ENCODE results near the gene RTN4. TPM values are rescaled to one million over a fixed set of nuclear protein-coding genes. Genes with fewer than 3 reads are reported as not detected.

The RTN4 gene
- polyA plus RNA-seq, 1 experiment: 219 TPM

- ChIA-PET CTCF (interaction anchor here (0.8 to 1.0 kb wide), 2 partner anchors 14 to 20 kb away, joined by 3 to 4 read pairs; no protein-coding TSS in a partner anchor), POLR2A (no interaction called here)
- no peak overlapping the region for H3K4me3 ChIP-seq (ENCODE audit: low read depth, low read length)
- no peak for TF ChIP-seq CTCF (IDR thresholded peaks at IDR 0.05; ENCODE audit: insufficient read depth, low read depth, low read length)
- H3K27me3 ChIP-seq (ENCODE audit: control insufficient read depth, insufficient read depth, low read length): no peaks in the 10 kb centered on the region
- H3K36me3 ChIP-seq (ENCODE audit: control insufficient read depth, insufficient read depth, low read length): no peaks in the 10 kb centered on the region
- no peak for DNase-seq (ENCODE audit: low read depth)
These were observed 90.1 kb downstream of the RTN4 start for GRCh38 chr2:54960164-54960563.

GRCh38 chr2:54958717-54959371, 91.4 kb downstream of the RTN4 start:
- ChIA-PET POLR2A (no interaction called here), CTCF (interaction anchor here (0.6 kb wide), 1 partner anchor 21 kb away, joined by 3 read pairs; no protein-coding TSS in a partner anchor)
- TF ChIP-seq CTCF (IDR thresholded peaks at IDR 0.05; ENCODE audit: insufficient read depth, low read depth, low read length): no peak
- Histone ChIP-seq H3K36me3 (ENCODE audit: control insufficient read depth, insufficient read depth, low read length) (no peaks in the 10 kb centered on the region), H3K4me3 (ENCODE audit: low read depth, low read length) (no peak overlapping the region), H3K27me3 (ENCODE audit: control insufficient read depth, insufficient read depth, low read length) (no peaks in the 10 kb centered on the region)
- no peak for DNase-seq (ENCODE audit: low read depth)

- DNase-seq (ENCODE audit: low read depth): no peak
- no peaks in the 10 kb centered on the region for H3K27me3 ChIP-seq (ENCODE audit: control insufficient read depth, insufficient read depth, low read length)
- no peaks in the 10 kb centered on the region for H3K36me3 ChIP-seq (ENCODE audit: control insufficient read depth, insufficient read depth, low read length)
- H3K4me3 ChIP-seq (ENCODE audit: low read depth, low read length): no peak overlapping the region
- TF ChIP-seq CTCF (IDR thresholded peaks at IDR 0.05; ENCODE audit: insufficient read depth, low read depth, low read length): no peak
- ChIA-PET POLR2A (no interaction called here), CTCF (interaction anchor here (0.6 kb wide), 1 partner anchor 54 kb away, joined by 3 read pairs; no protein-coding TSS in a partner anchor)
These were observed 92.8 kb downstream of the RTN4 start for GRCh38 chr2:54957321-54957999.

- POLR2A ChIA-PET: no interaction called here
- no peak for DNase-seq (ENCODE audit: low read depth)
- Histone ChIP-seq H3K27me3 (ENCODE audit: control insufficient read depth, insufficient read depth, low read length) (no peaks in the 10 kb centered on the region), H3K4me3 (ENCODE audit: low read depth, low read length) (no peak overlapping the region), H3K36me3 (ENCODE audit: control insufficient read depth, insufficient read depth, low read length) (no peaks in the 10 kb centered on the region)
- CTCF ChIA-PET: interaction anchor here (0.7 kb wide), 1 partner anchor 57 kb away, joined by 3 read pairs; no protein-coding TSS in a partner anchor
- no peak for TF ChIP-seq CTCF (IDR thresholded peaks at IDR 0.05; ENCODE audit: insufficient read depth, low read depth, low read length)
These were observed 94.1 kb downstream of the RTN4 start for GRCh38 chr2:54956111-54956627.

- POLR2A ChIA-PET: no interaction called here
- Histone ChIP-seq H3K36me3 (ENCODE audit: control insufficient read depth, insufficient read depth, low read length) (no peaks in the 10 kb centered on the region), H3K4me3 (ENCODE audit: low read depth, low read length) (no peak overlapping the region), H3K27me3 (ENCODE audit: control insufficient read depth, insufficient read depth, low read length) (no peaks in the 10 kb centered on the region)
- CTCF ChIA-PET: interaction anchor here (0.5 to 0.7 kb wide), 2 partner anchors 56 to 655 kb away, joined by 3 read pairs; no protein-coding TSS in a partner anchor
- no peak for TF ChIP-seq CTCF (IDR thresholded peaks at IDR 0.05; ENCODE audit: insufficient read depth, low read depth, low read length)
- DNase-seq (ENCODE audit: low read depth): no peak
These were observed 94.7 kb downstream of the RTN4 start for GRCh38 chr2:54955358-54956110.
